Stimulated activated effector memory CD8-positive, alpha-beta T cell treated with anti-CD3 and anti-CD28 coated beads, Interleukin-12 subunit alpha, Interleukin-12 subunit beta, amount 100 ng/mL, for 72 hours (primary cell): ENCODE measurements around the gene LGR6.
"Not testable (repeated sequence)": the region's sequence is repeated elsewhere in the genome, so short reads cannot be mapped to it uniquely, and the experiment has no call there.

ENCODE experiments used
- ATAC-seq: fragments of 150-1000 bp; cut with Tn5 transposase; 2 replicates; pipeline ENCODE4 v1.10.0; 2021
- DNase-seq, 2 donors: peaks; one replicate each; pipeline ENCODE4 v3.0.0; 2021 to 2022; ENCODE audit warnings: low spot score in 2 of 2
- H3K27ac Mint-ChIP-seq: one replicate; pipeline ENCODE4 v1.8.0; 2022; ENCODE audit warnings: mild to moderate bottlenecking, mixed read lengths
- H3K36me3 Mint-ChIP-seq: one replicate; pipeline ENCODE4 v1.8.0; 2022; ENCODE audit warnings: mild to moderate bottlenecking, mixed read lengths
- H3K4me1 Mint-ChIP-seq: one replicate; pipeline ENCODE4 v1.8.0; 2022; ENCODE audit warnings: mixed read lengths
- H3K4me3 Mint-ChIP-seq: one replicate; pipeline ENCODE4 v1.8.0; 2022; ENCODE audit warnings: mild to moderate bottlenecking, mixed read lengths
- H3K9me3 Mint-ChIP-seq: one replicate; pipeline ENCODE4 v1.8.0; 2022; ENCODE audit warnings: mixed read lengths

LGR6 gene

GRCh38 chr1:202164271-202165037 lies 29.1 kb upstream of the LGR6 start:
- DNase-seq (peak; percentile 58 to 84), ATAC-seq (peak; percentile 64)
- Mint-ChIP-seq H3K36me3 (peaks cover 29% of the 10 kb centered on the region), H3K4me3 (peak overlapping the region; percentile 100), H3K27ac (peak overlapping the region; percentile 99), H3K9me3 (no peaks in the 10 kb centered on the region), H3K4me1 (peaks cover 78% of the 10 kb centered on the region)

GRCh38 chr1:202165267-202165941 lies 28.2 kb upstream of the LGR6 start:
- Mint-ChIP-seq H3K4me3 (peak overlapping the region; percentile 100), H3K9me3 (no peaks in the 10 kb centered on the region), H3K4me1 (peaks cover 72% of the 10 kb centered on the region), H3K27ac (peak overlapping the region; percentile 99), H3K36me3 (peaks cover 20% of the 10 kb centered on the region)
- ATAC-seq = peak; percentile 36
- peak; percentile 34 to 66 for DNase-seq

GRCh38 chr1:202165942-202166843 lies 27.4 kb upstream of the LGR6 start:
- Mint-ChIP-seq H3K36me3 (peaks cover 12% of the 10 kb centered on the region), H3K4me3 (peak overlapping the region; percentile 100), H3K9me3 (no peaks in the 10 kb centered on the region), H3K4me1 (peaks cover 68% of the 10 kb centered on the region), H3K27ac (peak overlapping the region; percentile 99)
- DNase-seq (no peak), ATAC-seq (no peak)

- Mint-ChIP-seq H3K36me3 (peaks cover 12% of the 10 kb centered on the region), H3K4me3 (peak overlapping the region; percentile 100), H3K4me1 (peaks cover 60% of the 10 kb centered on the region), H3K27ac (peak overlapping the region; percentile 99)
- H3K9me3 Mint-ChIP-seq, DNase-seq, ATAC-seq: not testable (repeated sequence)
Observed at GRCh38 chr1:202167054-202167453, 26.5 kb upstream of the LGR6 start.

- Mint-ChIP-seq H3K4me3 (no peak overlapping the region), H3K9me3 (no peaks in the 10 kb centered on the region), H3K27ac (peak overlapping the region; percentile 63), H3K36me3 (peaks cover 12% of the 10 kb centered on the region), H3K4me1 (peaks cover 52% of the 10 kb centered on the region)
- no peak for ATAC-seq
- DNase-seq = no peak
Observed at GRCh38 chr1:202167708-202168415, 25.7 kb upstream of the LGR6 start.

GRCh38 chr1:202168861-202169260 lies 24.7 kb upstream of the LGR6 start:
- H3K36me3 Mint-ChIP-seq = peaks cover 12% of the 10 kb centered on the region
- no peak overlapping the region for H3K4me3 Mint-ChIP-seq
- ATAC-seq (no peak), DNase-seq (no peak)
- no peak overlapping the region for H3K27ac Mint-ChIP-seq
- H3K9me3 Mint-ChIP-seq = no peaks in the 10 kb centered on the region
- peaks cover 42% of the 10 kb centered on the region for H3K4me1 Mint-ChIP-seq

- H3K9me3 Mint-ChIP-seq = no peaks in the 10 kb centered on the region
- H3K27ac Mint-ChIP-seq = no peak overlapping the region
- peaks cover 24% of the 10 kb centered on the region for H3K4me1 Mint-ChIP-seq
- H3K36me3 Mint-ChIP-seq = peaks cover 2% of the 10 kb centered on the region
- DNase-seq (no peak), ATAC-seq (no peak)
- H3K4me3 Mint-ChIP-seq = no peak overlapping the region
Observed at GRCh38 chr1:202170726-202171125, 22.9 kb upstream of the LGR6 start.

GRCh38 chr1:202171292-202172014 lies 22.1 kb upstream of the LGR6 start:
- no peak for DNase-seq
- Mint-ChIP-seq H3K4me3 (no peak overlapping the region), H3K36me3 (no peaks in the 10 kb centered on the region), H3K4me1 (peaks cover 17% of the 10 kb centered on the region), H3K27ac (no peak overlapping the region), H3K9me3 (no peaks in the 10 kb centered on the region)
- peak; percentile 35 for ATAC-seq

- H3K4me1 Mint-ChIP-seq = peaks cover 12% of the 10 kb centered on the region
- ATAC-seq (peak; percentile 57), DNase-seq (no peak)
- H3K4me3 Mint-ChIP-seq = no peak overlapping the region
- no peaks in the 10 kb centered on the region for H3K36me3 Mint-ChIP-seq
- H3K27ac Mint-ChIP-seq = no peak overlapping the region
- H3K9me3 Mint-ChIP-seq = no peaks in the 10 kb centered on the region
Observed at GRCh38 chr1:202172015-202172355, 21.6 kb upstream of the LGR6 start.

- Mint-ChIP-seq H3K9me3 (no peaks in the 10 kb centered on the region), H3K4me1 (peaks cover 11% of the 10 kb centered on the region), H3K27ac (no peak overlapping the region), H3K4me3 (no peak overlapping the region), H3K36me3 (no peaks in the 10 kb centered on the region)
- no peak for DNase-seq
- no peak for ATAC-seq
Observed at GRCh38 chr1:202173993-202174392, 19.6 kb upstream of the LGR6 start.

GRCh38 chr1:202176949-202177927 lies 16.4 kb upstream of the LGR6 start:
- no peak overlapping the region for H3K4me3 Mint-ChIP-seq
- no peak overlapping the region for H3K27ac Mint-ChIP-seq
- H3K36me3 Mint-ChIP-seq = no peaks in the 10 kb centered on the region
- no peak for ATAC-seq
- H3K4me1 Mint-ChIP-seq = peaks cover 8% of the 10 kb centered on the region
- DNase-seq = no peak
- no peaks in the 10 kb centered on the region for H3K9me3 Mint-ChIP-seq

GRCh38 chr1:202179828-202180750 lies 13.5 kb upstream of the LGR6 start:
- H3K36me3 Mint-ChIP-seq = no peaks in the 10 kb centered on the region
- ATAC-seq (no peak), DNase-seq (no peak)
- H3K4me1 Mint-ChIP-seq = peaks cover 25% of the 10 kb centered on the region
- no peaks in the 10 kb centered on the region for H3K9me3 Mint-ChIP-seq
- no peak overlapping the region for H3K4me3 Mint-ChIP-seq
- H3K27ac Mint-ChIP-seq = peak overlapping the region; percentile 37

- H3K9me3 Mint-ChIP-seq, H3K27ac Mint-ChIP-seq, DNase-seq, H3K36me3 Mint-ChIP-seq, ATAC-seq, H3K4me3 Mint-ChIP-seq: not testable (repeated sequence)
- peaks cover 26% of the 10 kb centered on the region for H3K4me1 Mint-ChIP-seq
Observed at GRCh38 chr1:202180751-202181139, 12.9 kb upstream of the LGR6 start.
